Activated naive CD4-positive, alpha-beta T cell treated with anti-CD3 and anti-CD28 coated beads, Interleukin-2, amount 50 U/mL, for 24 hours (primary cell): ENCODE results near the gene SMIM45.

Experiments
- H3K27ac Mint-ChIP-seq: one replicate; pipeline ENCODE4 v1.8.0; 2021; ENCODE audit warnings: mild to moderate bottlenecking, mixed read lengths
- H3K27me3 Mint-ChIP-seq: one replicate; pipeline ENCODE4 v1.8.0; 2021; ENCODE audit warnings: mixed read lengths
- H3K36me3 Mint-ChIP-seq: one replicate; pipeline ENCODE4 v1.8.0; 2021; ENCODE audit warnings: mixed read lengths
- H3K4me1 Mint-ChIP-seq: one replicate; pipeline ENCODE4 v1.8.0; 2021; ENCODE audit warnings: mixed read lengths
- H3K4me3 Mint-ChIP-seq: one replicate; pipeline ENCODE4 v1.8.0; 2021; ENCODE audit warnings: mild to moderate bottlenecking, mixed read lengths
- H3K9me3 Mint-ChIP-seq: one replicate; pipeline ENCODE4 v1.8.0; 2021; ENCODE audit warnings: mixed read lengths

SMIM45 gene

DNA sequence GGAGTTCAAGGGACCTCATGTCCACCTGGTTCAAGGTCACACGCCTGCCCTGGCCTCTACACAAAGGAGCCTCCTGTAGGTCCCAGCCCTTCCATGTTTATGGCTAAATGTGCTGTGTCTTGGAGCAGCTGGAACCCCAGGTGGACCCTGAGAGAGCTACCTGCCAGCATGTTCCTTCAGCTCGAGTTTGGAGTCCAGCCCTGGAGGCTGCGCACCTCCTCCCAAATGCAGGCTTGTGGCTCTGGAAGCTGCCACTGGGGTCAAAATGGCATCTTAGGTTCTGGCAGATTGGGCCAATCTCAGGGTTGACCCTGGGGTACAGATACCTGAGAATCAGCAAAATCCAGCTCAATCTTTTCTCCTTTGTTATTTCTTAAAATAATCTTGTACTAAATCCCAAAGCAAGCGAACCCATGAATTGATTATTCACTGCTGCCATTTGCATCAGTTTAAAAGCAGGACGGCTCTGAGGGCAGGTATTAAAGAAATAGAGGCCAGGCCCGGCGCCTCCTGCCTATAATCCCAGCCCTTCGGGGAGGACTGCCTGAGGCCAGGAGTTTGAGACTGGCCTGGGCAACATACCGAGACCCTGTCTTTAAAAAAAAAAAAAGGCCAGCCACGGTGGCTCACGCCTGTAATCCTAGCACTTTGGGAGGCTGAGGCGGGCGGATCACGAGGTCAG is 28.2 kb upstream of the SMIM45 start:
- Mint-ChIP-seq H3K9me3 (no peaks in the 10 kb centered on the region), H3K27ac (no peak overlapping the region), H3K4me3 (no peak overlapping the region), H3K36me3 (no peaks in the 10 kb centered on the region), H3K4me1 (peaks cover 27% of the 10 kb centered on the region), H3K27me3 (no peaks in the 10 kb centered on the region)

- no peaks in the 10 kb centered on the region for H3K27me3 Mint-ChIP-seq
Measured at GRCh38 chr22:41925783-41926460, 26.0 kb upstream of the SMIM45 start.

DNA sequence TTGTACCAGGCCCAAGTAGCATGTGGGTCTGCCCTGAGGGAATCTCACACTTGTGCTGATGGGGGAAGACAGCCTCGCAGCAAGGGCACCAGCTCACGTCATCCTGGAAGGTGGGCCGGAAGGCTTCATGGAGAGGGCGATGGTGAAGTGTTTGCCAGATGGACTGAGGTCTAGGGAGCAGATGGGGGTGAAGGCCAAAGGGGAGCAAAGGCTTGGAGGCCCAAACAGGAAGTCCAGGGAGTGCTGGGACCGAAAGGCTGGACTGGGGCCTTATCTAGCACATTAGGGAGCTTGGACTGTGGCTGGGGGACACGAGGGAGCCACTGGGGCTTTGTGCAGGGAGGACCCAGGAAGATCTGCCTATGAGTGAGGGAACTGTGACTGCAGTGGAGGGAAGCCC is 24.1 kb upstream of the SMIM45 start:
- Mint-ChIP-seq H3K9me3 (no peaks in the 10 kb centered on the region), H3K4me1 (peaks cover 25% of the 10 kb centered on the region), H3K27ac (no peak overlapping the region), H3K36me3 (no peaks in the 10 kb centered on the region), H3K27me3 (no peaks in the 10 kb centered on the region), H3K4me3 (peak overlapping the region; percentile 68)

More at GRCh38 chr22:41925783-41926460, 26.0 kb upstream of the SMIM45 start:
- Mint-ChIP-seq H3K4me3 (peak overlapping the region; percentile 86), H3K27ac (no peak overlapping the region), H3K36me3 (no peaks in the 10 kb centered on the region), H3K9me3 (no peaks in the 10 kb centered on the region), H3K4me1 (peaks cover 25% of the 10 kb centered on the region)

DNA sequence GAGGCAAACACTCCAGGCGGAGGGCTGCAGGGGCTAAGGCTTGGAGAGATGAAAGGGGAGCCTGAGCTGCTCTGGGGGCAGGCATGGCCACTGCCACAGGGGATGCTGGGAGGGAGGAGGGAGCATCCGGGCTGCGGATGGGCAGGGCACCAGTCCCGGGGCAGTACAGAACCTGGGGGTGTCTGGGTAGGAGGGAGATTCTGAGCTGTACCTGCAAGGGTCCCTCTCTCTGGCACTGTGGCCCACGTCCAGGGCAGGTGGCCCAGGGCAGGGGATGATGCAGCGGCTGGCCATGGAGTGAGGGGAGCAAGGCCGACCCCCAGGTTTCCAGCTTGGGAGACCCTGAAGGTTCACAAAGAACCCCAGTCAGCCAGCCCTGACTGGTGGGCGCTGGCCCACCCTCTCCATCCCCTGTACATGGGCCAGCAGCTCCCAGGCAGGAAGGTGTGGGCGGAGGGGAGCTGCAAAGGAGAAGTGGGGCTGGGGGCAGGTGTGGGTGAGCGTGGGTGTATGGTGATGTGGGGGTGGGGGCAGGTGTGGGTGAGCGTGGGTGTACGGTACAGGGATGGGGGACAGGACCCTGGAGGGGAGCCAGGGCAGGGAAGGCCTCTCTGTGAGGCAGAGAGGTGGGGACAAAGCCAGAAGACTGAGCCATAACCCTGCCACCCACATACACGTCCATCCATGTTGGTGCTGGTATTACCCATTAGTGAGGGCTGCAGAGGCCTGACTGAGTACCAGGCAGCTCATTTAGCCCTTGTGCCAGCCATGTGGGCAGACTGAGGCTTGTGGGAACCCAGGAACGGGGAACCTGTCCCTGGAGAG is 23.1 kb upstream of the SMIM45 start:
- no peak overlapping the region for H3K4me3 Mint-ChIP-seq

DNA sequence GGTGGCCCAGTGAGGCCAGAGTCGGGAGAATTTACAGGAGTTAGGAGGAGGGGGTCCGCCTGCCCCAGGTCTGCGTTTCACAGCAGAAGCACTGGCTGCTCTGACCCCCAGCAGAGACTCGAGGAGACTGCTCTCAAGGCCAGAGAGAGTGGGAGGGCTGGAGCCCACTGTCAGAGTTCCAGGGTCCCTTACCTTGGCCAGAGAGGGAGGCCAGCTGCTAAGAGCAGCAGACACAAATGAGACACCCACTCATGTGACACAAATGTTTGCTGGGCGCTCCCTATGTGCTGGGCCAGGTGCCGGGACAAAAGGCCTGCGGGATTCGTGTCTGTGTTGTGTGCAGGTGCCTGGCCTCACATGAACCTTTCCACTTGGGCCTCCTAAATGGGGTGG is 22.5 kb upstream of the SMIM45 start:
- no peaks in the 10 kb centered on the region for H3K36me3 Mint-ChIP-seq
- H3K27me3 Mint-ChIP-seq: no peaks in the 10 kb centered on the region
- H3K9me3 Mint-ChIP-seq: no peaks in the 10 kb centered on the region
- no peak overlapping the region for H3K27ac Mint-ChIP-seq
- peaks cover 25% of the 10 kb centered on the region for H3K4me1 Mint-ChIP-seq
- no peak overlapping the region for H3K4me3 Mint-ChIP-seq

More for the DNA sequence above, 23.1 kb upstream of the SMIM45 start:
- H3K27me3 Mint-ChIP-seq: no peaks in the 10 kb centered on the region
- no peaks in the 10 kb centered on the region for H3K36me3 Mint-ChIP-seq
- H3K9me3 Mint-ChIP-seq: no peaks in the 10 kb centered on the region
- peaks cover 25% of the 10 kb centered on the region for H3K4me1 Mint-ChIP-seq
- no peak overlapping the region for H3K27ac Mint-ChIP-seq

DNA sequence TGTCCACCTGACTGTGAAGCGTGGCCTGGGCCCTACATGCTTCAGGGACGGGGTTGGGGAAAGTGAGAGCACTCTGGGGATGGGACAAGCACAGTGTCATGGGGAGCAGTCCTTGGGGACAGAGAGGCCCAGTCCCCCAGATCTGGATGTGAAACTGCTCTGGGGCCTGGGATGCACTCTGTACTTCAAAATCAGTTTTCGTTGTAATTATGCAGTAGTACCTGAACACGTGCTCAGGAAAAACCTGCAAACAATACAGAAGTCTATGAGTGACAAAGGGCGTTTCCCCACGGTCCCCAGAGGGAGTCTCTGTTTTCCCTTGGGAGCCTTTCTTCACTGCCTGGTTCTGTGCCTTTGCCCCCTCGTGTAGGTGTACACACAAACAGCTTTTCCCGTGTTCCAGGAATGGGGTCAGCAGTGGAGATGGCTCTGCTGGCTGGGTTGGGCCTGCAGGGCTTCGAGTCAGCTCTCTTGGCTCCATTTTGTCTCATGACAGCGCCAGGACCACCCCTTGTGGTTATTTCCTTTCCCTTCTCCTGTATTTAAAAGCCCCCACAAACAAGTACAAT is 20.2 kb upstream of the SMIM45 start:
- Mint-ChIP-seq H3K4me1 (peaks cover 16% of the 10 kb centered on the region), H3K9me3 (no peaks in the 10 kb centered on the region), H3K36me3 (no peaks in the 10 kb centered on the region), H3K27me3 (no peaks in the 10 kb centered on the region), H3K4me3 (no peak overlapping the region), H3K27ac (no peak overlapping the region)

DNA sequence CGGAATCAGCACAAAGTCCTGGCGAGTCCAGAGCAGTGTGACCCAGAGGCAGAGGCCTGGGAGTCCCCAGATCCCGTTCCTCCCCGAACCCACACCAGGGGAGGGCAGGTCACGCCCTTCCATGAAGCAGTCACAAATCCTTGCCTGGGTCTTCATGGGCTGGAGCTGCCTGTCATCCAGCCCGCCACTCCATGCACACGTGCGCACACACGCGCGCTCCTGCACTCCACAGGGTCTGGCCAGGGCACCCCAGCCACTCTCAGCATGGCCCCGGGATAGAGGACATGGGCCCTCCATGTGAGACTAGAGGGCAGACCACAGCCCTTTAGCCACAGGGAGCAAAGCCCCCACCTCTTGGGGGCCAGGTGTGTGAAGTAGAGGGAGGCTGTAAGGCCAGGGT is 19.6 kb upstream of the SMIM45 start:
- Mint-ChIP-seq H3K36me3 (no peaks in the 10 kb centered on the region), H3K9me3 (no peaks in the 10 kb centered on the region), H3K27me3 (no peaks in the 10 kb centered on the region), H3K4me1 (peaks cover 16% of the 10 kb centered on the region), H3K27ac (no peak overlapping the region), H3K4me3 (no peak overlapping the region)

DNA sequence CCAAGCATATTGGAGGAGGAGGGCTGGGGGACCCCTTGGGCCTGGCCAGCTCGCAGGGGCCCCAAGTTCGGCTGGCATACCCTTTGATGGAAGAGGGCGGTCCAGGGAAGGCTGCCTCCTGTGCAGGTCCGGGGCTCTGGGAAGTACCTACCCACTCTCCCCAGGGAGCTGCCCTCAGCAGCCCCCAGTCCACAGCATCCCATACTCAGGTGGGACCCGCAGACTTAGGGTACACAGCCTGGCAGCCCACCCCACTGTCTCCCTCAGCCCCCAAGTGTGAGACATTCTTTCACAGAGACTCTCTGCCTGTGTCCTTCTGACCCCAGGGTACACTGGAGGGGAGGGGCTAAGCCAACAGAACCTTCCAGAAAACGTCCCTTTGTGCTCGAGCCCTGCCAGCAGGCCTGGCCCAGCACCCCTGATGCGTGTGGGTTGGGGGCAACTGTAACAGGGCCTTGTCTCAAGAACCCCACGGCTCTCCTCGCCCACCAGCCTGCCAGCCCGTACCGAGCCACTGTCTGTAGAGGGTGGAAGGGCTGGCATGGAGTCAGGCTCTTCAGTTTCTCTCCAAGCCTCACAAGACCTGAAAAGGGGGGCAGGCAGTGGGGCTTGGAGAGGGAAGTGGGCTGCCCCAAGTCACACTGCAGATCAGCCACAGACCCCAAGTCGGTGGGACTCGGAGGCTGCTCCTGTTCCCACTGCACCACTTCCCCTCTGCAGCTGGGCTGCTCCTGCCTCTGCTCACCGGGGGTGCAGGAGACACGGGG is 18.4 kb upstream of the SMIM45 start:
- Mint-ChIP-seq H3K27ac (no peak overlapping the region), H3K9me3 (no peaks in the 10 kb centered on the region), H3K4me3 (no peak overlapping the region), H3K4me1 (peaks cover 8% of the 10 kb centered on the region), H3K36me3 (no peaks in the 10 kb centered on the region), H3K27me3 (no peaks in the 10 kb centered on the region)

DNA sequence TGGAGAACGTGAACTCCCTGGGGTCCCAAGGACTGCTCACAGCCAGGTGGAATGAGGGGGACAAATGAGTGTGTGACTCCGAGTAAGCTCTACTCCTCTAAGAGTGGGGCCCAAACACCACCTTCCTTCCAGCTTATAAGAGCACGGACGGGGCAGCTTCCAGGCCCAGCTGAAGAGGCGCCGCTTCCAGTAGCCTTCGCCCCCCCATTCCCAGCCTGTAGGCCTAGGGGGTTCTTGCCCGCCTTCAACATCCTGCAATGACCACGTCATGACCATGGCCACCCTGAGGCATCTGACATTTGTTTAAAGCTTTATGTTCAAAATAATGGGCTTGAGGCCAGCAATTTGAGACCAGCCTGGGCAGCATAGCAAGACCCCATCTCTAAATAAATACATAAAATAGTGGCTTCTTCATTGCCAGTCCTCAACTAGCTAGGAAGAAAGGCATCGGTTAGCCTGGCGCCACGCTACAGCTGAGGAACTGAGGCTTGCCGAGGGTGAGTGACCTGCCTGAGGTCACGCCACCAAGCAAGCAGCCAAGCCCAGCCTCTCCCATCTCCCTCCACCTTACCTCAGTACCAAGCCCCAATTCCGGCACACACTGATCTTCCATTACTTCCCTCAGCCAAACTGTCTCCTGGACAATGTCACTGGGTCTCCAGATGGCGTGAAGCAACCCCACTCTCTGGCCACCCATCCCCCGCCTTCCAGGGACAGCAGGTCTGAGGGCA is 17.5 kb upstream of the SMIM45 start:
- no peaks in the 10 kb centered on the region for H3K9me3 Mint-ChIP-seq
- H3K36me3 Mint-ChIP-seq: no peaks in the 10 kb centered on the region
- H3K27me3 Mint-ChIP-seq: no peaks in the 10 kb centered on the region
- peaks cover 8% of the 10 kb centered on the region for H3K4me1 Mint-ChIP-seq
- H3K4me3 Mint-ChIP-seq: no peak overlapping the region
- peak overlapping the region; percentile 41 for H3K27ac Mint-ChIP-seq

DNA sequence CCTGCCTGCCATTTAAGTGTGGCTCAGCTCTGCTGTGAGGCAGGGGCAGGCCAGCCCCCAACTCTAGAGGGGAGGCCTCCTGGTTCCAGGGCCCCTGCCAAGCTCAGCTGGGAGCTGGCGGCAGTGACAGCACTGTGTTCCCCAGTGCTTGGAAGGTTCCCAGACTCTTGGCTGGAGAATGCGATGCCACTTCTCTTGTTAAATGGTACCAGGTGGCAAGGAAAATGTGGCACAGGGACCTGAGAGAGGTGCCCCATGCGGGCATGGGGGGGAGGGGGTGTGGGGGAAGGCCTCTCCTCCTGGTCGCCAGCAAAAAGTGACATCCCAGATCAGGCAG is 17.0 kb upstream of the SMIM45 start:
- H3K27me3 Mint-ChIP-seq: no peaks in the 10 kb centered on the region
- H3K9me3 Mint-ChIP-seq: no peaks in the 10 kb centered on the region
- peaks cover 13% of the 10 kb centered on the region for H3K4me1 Mint-ChIP-seq
- H3K27ac Mint-ChIP-seq: no peak overlapping the region
- no peaks in the 10 kb centered on the region for H3K36me3 Mint-ChIP-seq
- no peak overlapping the region for H3K4me3 Mint-ChIP-seq

DNA sequence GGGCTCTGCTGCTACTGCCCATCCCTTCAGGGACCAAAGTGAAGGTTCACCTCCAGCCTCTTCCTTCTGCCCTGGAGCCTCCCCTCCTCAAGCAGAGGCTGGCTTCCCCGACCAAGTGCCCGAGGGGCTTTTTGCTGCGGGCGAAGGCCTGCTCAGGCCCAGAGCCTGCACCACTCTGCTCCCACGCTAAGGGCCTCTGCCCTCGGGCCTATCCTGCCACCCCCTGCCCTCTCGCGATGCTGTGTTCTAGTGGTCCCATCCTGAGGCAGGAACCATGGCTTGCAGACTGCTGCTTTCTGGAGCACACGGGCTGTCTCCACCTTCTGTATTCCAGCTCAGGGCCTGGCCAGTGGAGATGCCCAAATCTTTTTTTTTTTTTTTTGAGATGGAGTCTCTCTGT is 16.4 kb upstream of the SMIM45 start:
- Mint-ChIP-seq H3K4me3 (no peak overlapping the region), H3K36me3 (no peaks in the 10 kb centered on the region), H3K9me3 (no peaks in the 10 kb centered on the region), H3K4me1 (peaks cover 18% of the 10 kb centered on the region), H3K27ac (no peak overlapping the region), H3K27me3 (no peaks in the 10 kb centered on the region)

DNA sequence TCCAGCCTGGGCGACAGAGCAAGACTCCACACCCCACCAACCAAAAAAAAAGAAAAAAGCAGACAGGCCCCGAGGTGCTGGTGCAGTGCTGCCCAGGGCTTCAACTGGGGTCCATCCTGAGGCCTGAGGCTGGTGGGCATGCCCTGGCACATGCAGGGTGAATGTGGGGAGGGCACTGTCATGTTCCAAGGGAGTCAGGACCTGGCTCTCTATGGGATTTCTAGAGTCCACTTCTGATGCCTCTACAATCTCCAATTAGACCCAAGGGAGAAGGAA is 15.1 kb upstream of the SMIM45 start:
- Mint-ChIP-seq H3K4me3 (no peak overlapping the region), H3K4me1 (peaks cover 30% of the 10 kb centered on the region), H3K36me3 (no peaks in the 10 kb centered on the region), H3K27ac (no peak overlapping the region), H3K9me3 (no peaks in the 10 kb centered on the region), H3K27me3 (no peaks in the 10 kb centered on the region)

DNA sequence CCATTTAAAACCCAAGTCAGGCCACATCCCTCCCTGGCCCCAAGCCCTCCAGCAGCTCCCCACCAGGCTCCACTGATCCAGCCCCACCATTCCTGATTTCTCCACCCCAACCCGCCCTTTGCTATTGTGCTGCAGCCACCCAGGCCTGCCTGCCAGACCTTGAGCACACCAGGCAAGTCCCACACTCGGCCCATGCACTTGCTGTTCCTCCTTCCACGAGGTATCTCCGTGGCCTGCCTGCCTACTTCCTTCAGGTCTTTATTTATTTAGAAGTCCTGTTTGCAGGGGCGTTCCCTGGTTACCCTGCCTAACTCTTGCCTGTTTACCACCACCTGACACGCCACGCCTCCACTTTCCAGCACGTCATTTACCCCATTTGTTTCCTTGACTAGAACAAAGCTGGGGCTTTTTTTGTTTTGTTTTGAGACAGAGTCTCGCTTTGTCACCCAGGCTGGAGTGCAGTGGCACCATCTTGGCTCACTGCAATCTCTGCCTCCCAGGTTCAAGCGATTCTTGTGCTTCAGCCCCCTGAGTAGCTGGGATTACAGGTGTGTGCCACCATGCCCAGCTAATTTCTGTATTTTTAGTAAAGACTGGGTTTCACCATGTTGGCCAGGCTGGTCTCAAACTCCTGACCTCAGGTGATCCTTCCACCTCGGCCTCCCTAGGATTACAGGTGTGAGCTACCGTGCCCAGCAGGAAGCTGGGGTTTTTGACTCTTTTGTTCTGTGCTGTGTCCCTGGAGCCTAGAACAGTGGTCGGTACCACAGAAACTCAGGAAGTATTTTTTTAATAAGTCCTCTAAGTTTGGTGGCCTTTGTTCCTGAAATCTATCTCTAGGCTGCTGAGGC is 11.7 kb upstream of the SMIM45 start:
- H3K27ac Mint-ChIP-seq: peak overlapping the region; percentile 98
- H3K4me3 Mint-ChIP-seq: peak overlapping the region; percentile 79
- peaks cover 1% of the 10 kb centered on the region for H3K36me3 Mint-ChIP-seq
- H3K27me3 Mint-ChIP-seq: no peaks in the 10 kb centered on the region
- H3K4me1 Mint-ChIP-seq: peaks cover 34% of the 10 kb centered on the region
- no peaks in the 10 kb centered on the region for H3K9me3 Mint-ChIP-seq
